HG03457 (cell line): ENCODE data around the gene ZNF23.

Experiments used
- ATAC-seq: cut with Tn5 transposase; IDR thresholded peaks from one replicate; pipeline ENCODE4 v1.9.1; 2021; ENCODE audit warnings: moderate number of reproducible peaks; ENCODE audit not compliant: unreplicated experiment

The ZNF23 gene

DNA sequence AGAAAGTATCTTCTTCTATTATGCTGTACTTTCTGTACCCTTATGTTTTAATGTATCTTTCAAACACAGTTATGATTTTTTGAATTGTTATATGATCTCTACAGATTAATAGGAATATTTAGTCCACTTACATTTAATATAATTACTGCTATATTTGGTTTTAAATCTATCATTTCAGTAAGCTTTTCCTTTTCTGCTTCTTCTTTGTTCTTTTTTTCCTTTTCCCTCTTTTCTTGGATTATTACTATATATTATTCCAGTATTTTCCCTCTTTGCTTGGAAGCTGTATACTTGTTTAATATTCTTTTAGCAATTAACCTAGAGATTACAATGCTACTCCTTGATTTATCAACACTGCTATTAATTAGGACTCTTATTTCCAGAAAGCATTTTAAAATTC, 33.7 kb downstream of the ZNF23 start:
- no peak for ATAC-seq

DNA sequence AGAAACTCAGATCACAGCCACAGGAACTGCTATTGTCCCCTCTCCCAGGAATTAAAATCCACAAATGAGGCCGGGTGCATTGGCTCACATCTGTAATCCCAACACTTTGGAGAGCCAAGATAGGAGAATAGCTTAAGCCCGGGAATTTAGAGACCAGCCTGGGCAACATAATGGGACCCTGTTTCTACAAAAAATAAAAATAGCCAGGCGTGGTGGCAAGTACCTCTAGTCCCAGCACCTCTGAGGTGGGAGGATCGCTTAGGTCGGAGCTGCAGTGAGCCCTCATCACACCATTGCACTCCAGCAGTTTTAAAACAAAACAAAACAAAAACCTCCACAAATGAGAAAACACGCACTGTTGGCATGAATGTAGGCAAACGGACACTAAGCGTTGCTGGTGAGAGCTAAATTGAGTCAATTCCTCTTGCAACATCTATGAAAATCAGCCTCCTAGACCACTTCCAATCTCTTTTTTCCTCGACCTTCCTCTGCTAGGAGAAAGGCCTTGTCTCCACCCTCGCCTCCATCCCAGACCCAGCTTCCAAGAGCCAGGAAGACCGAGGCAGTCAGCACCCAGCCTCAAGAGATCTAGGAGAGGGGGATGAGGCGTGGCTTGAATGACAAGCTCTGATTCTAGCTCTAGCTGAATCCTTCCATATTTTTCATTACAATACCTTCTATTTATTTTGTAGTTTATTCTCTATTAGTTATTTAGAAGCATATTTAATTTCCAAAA, 35.0 kb downstream of the ZNF23 start:
- no peak for ATAC-seq

DNA sequence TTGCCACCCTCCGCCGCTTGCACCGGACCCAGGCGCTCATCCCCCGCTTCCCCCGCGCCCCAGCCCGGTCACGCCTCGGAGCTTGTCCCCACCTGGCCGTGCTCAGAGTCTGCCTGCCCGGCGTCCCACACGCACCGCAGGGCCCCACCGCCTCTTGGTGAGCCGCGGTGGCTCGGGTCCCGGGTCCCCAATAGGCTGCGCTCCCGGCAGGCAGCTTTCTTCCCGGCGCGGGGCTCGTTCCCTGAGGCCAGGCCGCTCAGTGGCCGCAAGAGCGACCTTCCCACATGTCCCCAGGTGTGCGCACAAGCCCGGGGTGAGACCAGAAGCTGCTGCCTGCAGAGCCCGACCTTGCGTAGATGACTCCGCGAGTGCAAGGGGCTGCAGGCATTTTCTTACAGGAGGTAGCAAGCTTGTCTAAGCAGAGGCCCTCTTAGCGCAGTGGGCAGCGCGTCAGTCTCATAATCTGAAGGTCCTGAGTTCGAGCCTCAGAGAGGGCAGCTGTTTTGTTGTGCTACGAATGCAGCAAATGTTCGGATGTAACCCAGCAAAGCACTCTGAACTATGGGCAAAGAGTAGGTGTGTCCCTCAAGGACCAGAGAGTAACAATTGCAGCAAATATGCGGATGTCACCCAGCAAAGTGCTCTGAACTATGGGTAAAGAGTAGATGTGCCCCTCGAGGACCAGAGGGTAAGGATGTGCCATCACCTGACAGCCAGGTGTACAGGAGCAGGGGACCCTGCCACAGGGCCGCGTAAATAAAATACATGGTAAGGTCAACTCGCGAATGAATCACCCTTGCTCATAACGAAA, 35.8 kb downstream of the ZNF23 start:
- ATAC-seq: peak; percentile 58

- no peak for ATAC-seq
Measured at GRCh38 chr16:71425746-71426068, 36.3 kb downstream of the ZNF23 start.

GRCh38 chr16:71424626-71425025, 37.4 kb downstream of the ZNF23 start:
- no peak for ATAC-seq

DNA sequence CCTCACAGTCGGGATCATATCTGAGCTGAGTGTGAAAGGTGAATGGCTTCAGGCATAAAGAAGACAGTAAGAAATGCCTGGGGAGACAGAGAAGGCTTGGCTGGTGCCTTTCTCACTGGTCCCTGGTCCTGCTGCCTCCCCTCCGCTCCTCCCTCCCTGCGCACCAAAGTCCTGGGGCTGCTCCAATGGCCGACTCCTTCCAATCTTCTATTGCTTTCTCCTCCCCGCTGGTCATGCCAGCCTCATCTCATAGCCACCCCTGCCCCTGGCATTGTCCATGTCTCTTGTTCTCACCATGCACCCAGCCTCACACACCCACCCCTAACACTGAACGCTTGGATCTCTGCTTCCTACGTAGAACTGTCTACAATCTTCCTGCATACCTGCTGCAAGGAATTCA, 38.2 kb downstream of the ZNF23 start:
- ATAC-seq: no peak

DNA sequence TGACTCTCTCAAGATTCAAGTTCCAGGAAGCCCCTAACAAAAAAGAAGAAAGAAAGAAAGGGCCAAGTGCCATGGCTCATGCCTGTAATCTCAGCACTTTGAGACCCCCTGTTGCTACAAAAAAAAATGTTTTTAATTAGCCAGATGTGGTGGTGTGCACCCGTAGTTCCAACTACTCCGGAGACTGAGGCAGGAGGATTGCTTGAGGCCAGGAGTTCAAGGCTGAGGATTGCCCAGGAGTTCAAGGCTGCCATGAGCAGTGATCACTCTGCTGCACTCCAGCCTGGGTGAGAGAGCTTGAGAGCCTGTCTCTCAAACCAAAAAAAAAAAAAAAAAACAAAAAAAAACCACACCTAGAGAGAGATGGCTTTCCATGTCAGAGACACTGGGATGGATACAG, 39.0 kb downstream of the ZNF23 start:
- no peak for ATAC-seq

DNA sequence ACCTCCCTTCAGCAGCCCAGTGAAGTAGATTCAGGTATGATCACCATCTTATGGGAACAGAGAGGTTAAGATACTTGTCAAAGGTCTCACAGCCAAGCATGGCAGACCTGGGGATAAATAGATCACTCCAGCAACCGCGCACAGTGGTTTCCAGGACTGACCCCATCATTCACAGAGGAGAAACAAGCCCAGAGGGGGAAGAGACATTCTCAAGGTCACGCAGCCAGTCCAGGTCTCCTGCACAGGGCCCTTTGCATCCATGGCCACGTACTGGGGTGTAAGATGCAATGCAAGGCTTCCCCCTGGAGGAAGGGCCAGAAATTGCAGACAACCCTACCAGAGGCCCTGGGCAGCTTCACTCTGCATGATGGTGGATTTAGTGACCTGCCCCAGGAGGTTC, 40.1 kb downstream of the ZNF23 start:
- no peak for ATAC-seq

DNA sequence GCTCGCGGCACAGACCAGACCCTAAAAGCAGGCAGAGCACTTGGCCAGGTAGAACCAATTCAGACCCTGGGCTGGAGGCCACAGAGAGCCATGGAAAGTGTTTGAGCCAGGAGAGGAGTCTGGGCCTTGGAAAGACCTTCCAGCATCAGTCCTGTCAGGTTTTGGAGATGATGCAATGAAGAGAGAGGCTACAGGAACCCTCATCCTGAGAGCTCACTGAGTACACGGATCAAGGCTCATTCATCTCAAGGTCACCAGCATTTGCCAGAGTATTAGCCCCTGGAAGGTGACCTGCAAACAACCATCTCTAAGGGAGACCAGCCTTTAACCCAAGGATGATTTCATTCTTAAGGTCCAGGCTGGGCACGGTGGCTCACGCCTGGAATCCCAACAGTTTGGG, 48.0 kb downstream of the ZNF23 start:
- ATAC-seq: no peak

DNA sequence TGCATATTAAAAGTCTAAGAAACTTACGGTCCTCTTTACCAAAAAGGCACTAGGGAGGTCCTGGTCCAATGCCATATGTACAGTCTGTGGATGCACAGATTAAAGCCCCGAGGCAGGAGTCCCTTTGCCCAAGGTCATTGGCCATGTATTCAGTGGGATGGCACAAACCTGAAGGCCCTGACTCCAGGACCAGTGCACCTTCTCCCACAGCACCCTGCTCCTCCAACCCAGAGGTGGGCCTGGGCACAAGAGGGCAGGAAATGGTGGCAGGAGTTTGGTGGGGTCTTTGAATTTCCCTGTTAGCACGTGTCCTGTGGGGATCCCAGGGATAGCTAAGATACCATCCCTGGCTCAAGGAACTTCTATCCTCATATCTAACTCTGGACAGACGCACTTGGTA, 48.7 kb downstream of the ZNF23 start:
- no peak for ATAC-seq

DNA sequence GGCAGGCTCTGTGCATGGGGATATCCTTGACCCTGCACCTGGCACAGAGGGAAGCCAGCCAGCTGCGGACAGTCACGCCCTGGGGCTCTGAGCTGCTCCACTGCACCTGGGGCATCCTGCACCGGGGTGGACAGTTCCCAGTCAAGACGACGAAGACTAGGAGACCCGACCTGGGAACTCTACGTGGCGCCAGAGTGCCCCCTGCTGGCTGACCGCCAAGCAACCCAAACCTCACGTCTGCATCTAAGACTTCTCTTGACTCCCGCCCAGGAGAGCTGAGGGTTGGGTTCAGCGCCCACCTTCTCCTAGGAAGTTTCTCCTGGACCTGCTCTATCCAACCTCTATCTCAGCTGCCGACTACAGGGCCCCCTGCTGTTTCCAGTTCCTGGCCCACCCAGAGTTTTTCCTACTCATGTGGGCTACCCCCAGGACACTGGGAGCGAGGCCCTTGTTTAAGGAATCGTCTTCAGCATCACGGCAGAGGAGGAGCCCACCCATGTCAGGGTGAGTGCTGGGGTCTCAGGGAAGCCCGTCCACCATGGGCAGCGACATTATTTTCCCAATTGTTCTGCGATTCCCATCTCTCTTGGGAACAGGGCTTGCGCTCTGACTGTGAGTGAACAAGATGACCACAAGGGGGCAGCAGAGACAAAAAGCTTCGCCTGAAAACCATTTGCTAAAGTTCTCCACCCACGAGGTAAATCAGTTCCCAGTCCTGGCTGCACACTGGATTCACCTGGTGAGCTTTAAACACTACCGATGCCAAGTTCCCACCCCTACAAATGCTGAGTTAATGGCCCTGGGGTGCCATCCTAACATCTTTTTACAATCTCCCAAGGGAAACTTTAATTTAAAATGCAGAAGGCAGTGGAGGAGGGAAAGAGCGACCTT, 49.5 kb downstream of the ZNF23 start:
- no peak for ATAC-seq

- ATAC-seq: no peak
Measured at GRCh38 chr16:71410146-71410545, 51.9 kb downstream of the ZNF23 start.

DNA sequence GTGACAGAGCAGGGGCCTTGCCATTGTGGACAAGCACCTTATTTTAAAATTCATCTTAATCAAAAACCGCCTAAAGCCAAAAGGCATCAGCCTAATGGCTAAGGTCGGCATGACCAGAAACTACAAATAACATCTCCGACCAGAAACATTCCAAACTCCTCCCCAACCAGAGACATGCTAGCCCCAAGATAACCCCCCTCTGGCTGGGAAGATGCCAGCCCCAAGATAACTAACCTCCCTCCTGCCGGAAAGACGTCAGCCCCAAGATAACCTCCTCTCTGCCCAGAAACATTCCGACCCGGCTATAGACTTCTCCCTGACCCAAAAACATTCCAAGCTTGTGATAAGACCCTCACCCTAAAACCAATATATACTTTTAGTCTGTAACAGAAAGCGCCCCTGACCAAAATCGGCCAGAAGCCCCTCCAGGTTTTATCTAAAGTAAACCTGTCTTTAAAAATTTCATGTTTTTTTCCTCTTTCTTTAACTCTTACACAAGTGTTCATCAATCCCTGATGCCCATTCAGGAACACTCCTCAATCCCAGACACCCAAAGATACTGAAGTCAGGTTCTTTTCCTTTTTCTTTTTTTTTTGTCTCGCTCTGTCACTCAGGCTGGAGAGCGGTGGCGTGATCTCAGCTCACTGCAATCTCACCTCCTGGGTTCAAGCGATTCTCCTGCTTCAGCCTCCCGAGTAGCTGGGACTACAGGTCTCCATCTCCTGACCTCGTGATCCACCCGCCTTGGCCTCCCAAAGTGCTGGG, 52.9 kb downstream of the ZNF23 start:
- ATAC-seq: no peak

- ATAC-seq: no peak
Measured at GRCh38 chr16:71408536-71408935, 53.5 kb downstream of the ZNF23 start.

DNA sequence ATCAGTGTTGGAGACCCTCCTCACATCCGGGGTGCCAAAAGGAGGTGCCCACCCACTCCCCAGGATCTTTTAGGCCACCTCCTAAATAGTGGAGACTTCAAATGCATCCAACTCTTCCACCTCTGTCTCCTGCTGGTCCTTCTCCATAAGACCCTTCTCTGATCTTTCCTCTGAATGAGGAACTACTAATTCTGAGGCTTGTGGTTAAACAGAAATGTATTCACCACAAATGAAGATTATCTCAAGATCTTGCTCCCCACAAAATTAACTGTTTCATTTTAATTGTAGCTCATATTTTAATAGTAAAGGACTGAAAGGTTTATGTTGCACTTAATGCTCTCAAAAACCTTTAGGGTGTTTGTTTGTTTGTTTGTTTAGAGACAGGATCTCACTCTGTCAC, 54.3 kb downstream of the ZNF23 start:
- ATAC-seq: no peak

- no peak for ATAC-seq
Measured at GRCh38 chr16:71406724-71407123, 55.3 kb downstream of the ZNF23 start.

DNA sequence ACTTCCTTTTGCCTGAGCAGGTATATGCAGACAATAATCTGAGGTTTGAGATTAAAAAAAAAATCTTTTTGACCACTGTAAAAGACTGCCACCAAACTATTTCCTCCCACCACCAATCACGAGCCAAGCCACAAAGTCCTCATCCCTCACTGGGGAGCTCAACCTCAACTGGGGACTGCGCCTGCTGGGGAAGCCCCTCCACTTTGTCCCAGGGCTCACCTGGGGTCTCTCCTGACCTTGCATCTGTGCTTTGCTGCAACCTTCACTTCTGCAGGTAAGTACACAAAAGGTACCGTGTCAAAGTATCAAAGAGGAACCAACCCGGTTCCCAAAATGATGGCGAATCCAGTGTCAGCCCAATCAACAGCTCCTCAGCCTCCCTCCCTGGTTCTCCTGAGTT, 55.7 kb downstream of the ZNF23 start:
- ATAC-seq: no peak

GRCh38 chr16:71404364-71404763, 57.7 kb downstream of the ZNF23 start:
- no peak for ATAC-seq

GRCh38 chr16:71402674-71403073, 59.4 kb downstream of the ZNF23 start:
- no peak for ATAC-seq

GRCh38 chr16:71402007-71402406, 60.0 kb downstream of the ZNF23 start:
- ATAC-seq: no peak
